Mesothelial cell of epicardium (in vitro differentiated cells): ENCODE data around the gene DBNL. TPM values are rescaled to one million over a fixed set of nuclear protein-coding genes. Genes with fewer than 3 reads are reported as not detected.

Experiments used
- DNase-seq, 2 experiments: peaks; one replicate each; pipeline ENCODE4 v3.0.0; 2021; ENCODE audit warnings: low spot score in 2 of 2; ENCODE audit not compliant: unreplicated experiment in 2 of 2
- H3K27ac Mint-ChIP-seq: 2 replicates; pipeline ENCODE4 v1.8.0; 2021; ENCODE audit warnings: mixed read lengths
- H3K27me3 Mint-ChIP-seq: 2 replicates; pipeline ENCODE4 v1.8.0; 2021; ENCODE audit warnings: low read depth, mixed read lengths
- H3K36me3 Mint-ChIP-seq: 2 replicates; pipeline ENCODE4 v1.8.0; 2021; ENCODE audit warnings: mixed read lengths
- H3K4me1 Mint-ChIP-seq: 2 replicates; pipeline ENCODE4 v1.8.0; 2021; ENCODE audit warnings: mixed read lengths
- H3K4me3 Mint-ChIP-seq: 2 replicates; pipeline ENCODE4 v1.8.0; 2021; ENCODE audit warnings: mild to moderate bottlenecking, moderate library complexity, mixed read lengths
- H3K9me3 Mint-ChIP-seq: 2 replicates; pipeline ENCODE4 v1.8.0; 2021; ENCODE audit warnings: mixed read lengths
- CTCF ChIP-seq: fragments of 200-600 bp; sonication (generic); IDR thresholded peaks from one replicate; pipeline ENCODE4 v1.5.0; 2021; ENCODE audit warnings: antibody characterized with exemption; ENCODE audit not compliant: unreplicated experiment
- total RNA-seq: library from RNA; stranded (reverse); gene quantifications from 3 replicates; pipeline ENCODE4 v1.2.1, GENCODE V29; 2021

The DBNL gene
- total RNA-seq, 1 donor from 2014 or later: 70.9 TPM

GRCh38 chr7:44050915-44051560 is 6.5 kb downstream of the DBNL start:
- Mint-ChIP-seq H3K27ac (no peak overlapping the region), H3K4me3 (no peak overlapping the region), H3K27me3 (no peaks in the 10 kb centered on the region), H3K36me3 (peaks cover 24% of the 10 kb centered on the region), H3K9me3 (peaks cover 6% of the 10 kb centered on the region), H3K4me1 (peaks cover 2% of the 10 kb centered on the region)
- DNase-seq: no peak
- no peak for TF ChIP-seq CTCF

GRCh38 chr7:44051611-44052220 is 7.2 kb downstream of the DBNL start:
- no peak for DNase-seq
- H3K27me3 Mint-ChIP-seq: no peaks in the 10 kb centered on the region
- no peaks in the 10 kb centered on the region for H3K4me1 Mint-ChIP-seq
- peaks cover 29% of the 10 kb centered on the region for H3K36me3 Mint-ChIP-seq
- no peak for TF ChIP-seq CTCF
- no peak overlapping the region for H3K4me3 Mint-ChIP-seq
- peaks cover 8% of the 10 kb centered on the region for H3K9me3 Mint-ChIP-seq
- no peak overlapping the region for H3K27ac Mint-ChIP-seq

GRCh38 chr7:44052771-44053365 is 8.4 kb downstream of the DBNL start:
- H3K4me3 Mint-ChIP-seq: no peak overlapping the region
- H3K4me1 Mint-ChIP-seq: no peaks in the 10 kb centered on the region
- no peak for TF ChIP-seq CTCF
- no peaks in the 10 kb centered on the region for H3K27me3 Mint-ChIP-seq
- H3K27ac Mint-ChIP-seq: no peak overlapping the region
- peaks cover 34% of the 10 kb centered on the region for H3K36me3 Mint-ChIP-seq
- no peak for DNase-seq
- peaks cover 8% of the 10 kb centered on the region for H3K9me3 Mint-ChIP-seq

- Mint-ChIP-seq H3K4me1 (no peaks in the 10 kb centered on the region), H3K27ac (no peak overlapping the region), H3K36me3 (peaks cover 44% of the 10 kb centered on the region), H3K9me3 (peaks cover 8% of the 10 kb centered on the region), H3K4me3 (no peak overlapping the region), H3K27me3 (no peaks in the 10 kb centered on the region)
- TF ChIP-seq CTCF: no peak
- no peak for DNase-seq
These were observed 12.2 kb downstream of the DBNL start for GRCh38 chr7:44056681-44057080.

GRCh38 chr7:44057181-44057848 is 12.8 kb downstream of the DBNL start:
- Mint-ChIP-seq H3K36me3 (peaks cover 42% of the 10 kb centered on the region), H3K27me3 (no peaks in the 10 kb centered on the region), H3K27ac (no peak overlapping the region), H3K4me3 (no peak overlapping the region), H3K9me3 (peaks cover 8% of the 10 kb centered on the region), H3K4me1 (no peaks in the 10 kb centered on the region)
- DNase-seq: no peak
- no peak for TF ChIP-seq CTCF
